SHP77 (cell line): ENCODE measurements around the gene ZNF658.
"Not testable (repeated sequence)": the region's sequence is repeated elsewhere in the genome, so short reads cannot be mapped to it uniquely, and the experiment has no call there.

Experiments
- DNase-seq, 2 experiments: peaks; one replicate each; lab custom pipeline; 2025; lab: John Stamatoyannopoulos, UW

Gene ZNF658

DNA sequence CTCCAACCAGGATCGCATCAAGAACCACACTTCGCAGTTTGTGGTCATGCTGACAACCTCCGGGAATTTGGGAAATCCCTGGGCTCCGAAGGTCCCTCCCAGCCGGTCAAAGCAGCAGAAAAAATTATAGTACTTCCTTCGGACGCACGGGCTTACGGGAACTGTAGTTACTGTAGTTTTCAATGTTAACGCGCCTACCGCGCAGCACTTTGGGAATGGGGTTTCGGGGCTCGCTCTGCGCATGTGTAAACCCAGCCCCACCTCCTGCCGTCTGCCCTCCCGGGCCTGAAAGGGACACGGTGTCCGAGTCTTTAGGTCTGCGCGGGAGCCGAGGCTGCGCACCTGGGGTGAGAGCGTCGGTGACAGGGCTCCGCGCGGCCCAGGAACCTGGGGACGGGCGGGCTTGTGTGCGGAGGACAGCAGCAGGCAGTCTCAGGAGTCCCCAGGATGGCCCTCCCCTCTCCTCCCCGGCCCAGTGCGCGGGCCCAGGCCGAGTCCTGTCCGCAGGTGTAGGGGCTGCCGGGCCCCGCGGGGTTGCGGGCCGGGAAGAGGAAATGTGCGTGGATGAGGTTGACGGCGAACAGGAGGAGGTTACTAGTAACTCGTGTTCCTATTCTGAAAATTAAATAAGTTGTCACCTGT lies at the start of gene ZNF658:
TSS of gene ZNF658 (plus strand) at position 236 of the 642 bp plus-strand sequence. CDS start 2,837 bp downstream, outside the sequence.
- DNase-seq, result not testable (repeated sequence)

- not testable (repeated sequence) for DNase-seq
Measured at GRCh38 chr9:66861732-66862131, 38.8 kb upstream of the ZNF658 start.

- not testable (repeated sequence) for DNase-seq
Measured at GRCh38 chr9:66868660-66869059, 31.9 kb upstream of the ZNF658 start.

- not testable (repeated sequence) for DNase-seq
Measured at GRCh38 chr9:66880605-66881004, 19.9 kb upstream of the ZNF658 start.

- not testable (repeated sequence) for DNase-seq
Measured at GRCh38 chr9:66881847-66882246, 18.7 kb upstream of the ZNF658 start.

DNA sequence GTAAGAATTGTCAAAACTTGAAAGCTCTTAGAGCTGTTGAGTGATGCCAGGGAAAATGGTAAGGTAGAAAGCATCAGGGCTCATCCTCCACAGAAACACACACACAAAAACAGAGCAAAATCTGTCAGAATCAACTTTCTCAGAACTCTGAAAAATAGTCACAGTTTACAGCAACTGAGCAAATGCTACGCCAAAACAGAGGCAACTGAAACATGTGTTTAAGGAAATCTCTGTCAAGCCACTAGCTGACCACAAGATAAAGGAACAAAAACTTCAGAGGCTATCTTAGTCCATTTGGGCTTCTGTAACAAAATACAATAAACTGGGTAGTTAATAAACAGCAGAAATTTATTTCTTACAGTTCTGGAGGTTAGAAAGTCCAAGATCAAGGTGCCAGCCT lies 10.2 kb upstream of the ZNF658 start:
- DNase-seq, result not testable (repeated sequence)

DNA sequence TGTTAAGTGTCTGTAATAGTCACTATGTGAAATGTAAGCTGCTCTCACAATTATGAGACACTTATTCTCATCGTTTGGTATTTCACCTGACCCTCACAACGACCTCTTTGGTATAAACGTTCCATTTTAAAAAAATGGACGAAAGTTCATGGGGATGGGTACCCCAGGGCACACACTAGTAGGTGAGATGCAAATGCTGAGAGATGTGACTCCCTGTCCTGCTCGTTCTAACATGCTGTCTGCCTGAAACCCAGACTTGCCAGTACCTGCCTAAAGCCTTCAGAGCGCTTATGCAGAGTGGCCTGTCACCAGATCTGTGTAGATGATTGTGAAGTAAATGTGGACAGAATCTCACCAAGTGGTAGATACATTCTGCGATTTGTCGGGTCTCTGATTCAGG lies 616 bp downstream of the ZNF658 start:
- DNase-seq, result not testable (repeated sequence)

GRCh38 chr9:66909560-66909959 lies 9.0 kb downstream of the ZNF658 start:
- DNase-seq, result not testable (repeated sequence)

- not testable (repeated sequence) for DNase-seq
Measured at GRCh38 chr9:66920072-66920471, 19.5 kb downstream of the ZNF658 start.

GRCh38 chr9:66936194-66936870 lies 35.8 kb downstream of the ZNF658 start:
- not testable (repeated sequence) for DNase-seq

DNA sequence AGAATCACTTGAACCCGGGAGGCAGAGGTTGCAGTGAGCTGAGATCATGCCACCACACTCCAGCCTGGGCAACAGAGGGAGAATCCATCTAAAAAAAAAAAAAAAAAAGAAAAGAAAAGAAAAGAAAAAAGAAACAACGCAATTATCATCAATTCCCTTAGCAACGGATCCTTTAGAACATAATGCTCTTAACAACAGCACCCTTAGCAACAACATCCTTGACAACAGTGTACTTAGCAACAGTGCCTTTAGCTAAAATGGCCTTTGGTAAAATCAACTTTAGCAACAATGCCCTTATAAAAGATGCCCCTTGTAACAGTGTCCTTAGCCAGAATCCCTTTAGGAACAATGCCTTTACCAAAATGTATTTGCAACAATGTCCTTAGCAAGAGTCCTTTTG lies 37.1 kb downstream of the ZNF658 start:
- DNase-seq, result not testable (repeated sequence)

DNA sequence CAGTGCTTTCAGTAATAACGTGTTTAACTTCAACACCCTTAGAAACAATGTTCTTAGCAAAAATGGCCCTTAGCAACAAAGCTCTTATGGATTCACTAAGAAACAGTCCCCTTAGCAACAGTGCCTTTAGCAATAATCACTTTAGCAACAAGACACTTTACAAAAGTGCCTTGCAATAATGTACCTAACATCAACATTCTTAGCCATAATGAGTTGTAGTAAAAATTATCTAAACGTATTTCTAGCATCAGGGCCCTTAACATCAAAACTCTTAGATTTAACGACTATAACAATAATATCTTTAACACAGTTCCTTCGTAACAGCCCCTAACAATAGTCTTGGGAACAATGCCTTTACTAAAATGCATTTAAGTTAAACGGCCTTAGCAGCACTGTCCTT lies 37.8 kb downstream of the ZNF658 start:
- not testable (repeated sequence) for DNase-seq

GRCh38 chr9:66939878-66940830 lies 39.6 kb downstream of the ZNF658 start:
- DNase-seq, result not testable (repeated sequence)

- DNase-seq, result not testable (repeated sequence)
Measured at GRCh38 chr9:66942400-66943155, 42.1 kb downstream of the ZNF658 start.

DNA sequence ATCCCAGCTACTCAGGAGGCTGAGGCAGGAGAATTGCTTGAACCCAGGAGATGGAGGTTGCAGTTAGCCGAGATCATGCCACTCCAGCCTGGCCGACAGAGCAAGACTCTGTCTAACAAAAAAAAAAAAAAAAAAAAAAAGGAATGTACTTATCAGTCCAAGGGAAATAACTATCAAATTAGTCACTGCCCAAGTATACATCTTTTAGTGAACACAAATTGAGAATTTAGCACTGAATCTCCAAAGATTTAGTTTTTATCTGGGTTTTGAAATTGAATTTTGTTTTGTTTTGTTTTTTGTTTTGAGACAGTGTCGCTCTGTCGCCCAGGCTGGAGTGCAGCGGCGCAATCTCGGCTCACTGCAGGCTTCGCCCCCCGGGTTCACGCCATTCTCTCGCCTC lies 52.1 kb downstream of the ZNF658 start:
- not testable (repeated sequence) for DNase-seq
